GM19193 (cell line): Measurements from ENCODE around the gene LY9.

Experiments used
- POLR2A ChIP-seq: IDR thresholded peaks from 4 replicates; pipeline ENCODE4 v1.6.1; 2011; ENCODE audit not compliant: insufficient read depth, insufficient read length; ENCODE audit errors: extremely low read depth

Gene LY9

GRCh38 chr1:160838888-160839287 lies 42.9 kb downstream of the LY9 start:
- no peak for TF ChIP-seq POLR2A

DNA sequence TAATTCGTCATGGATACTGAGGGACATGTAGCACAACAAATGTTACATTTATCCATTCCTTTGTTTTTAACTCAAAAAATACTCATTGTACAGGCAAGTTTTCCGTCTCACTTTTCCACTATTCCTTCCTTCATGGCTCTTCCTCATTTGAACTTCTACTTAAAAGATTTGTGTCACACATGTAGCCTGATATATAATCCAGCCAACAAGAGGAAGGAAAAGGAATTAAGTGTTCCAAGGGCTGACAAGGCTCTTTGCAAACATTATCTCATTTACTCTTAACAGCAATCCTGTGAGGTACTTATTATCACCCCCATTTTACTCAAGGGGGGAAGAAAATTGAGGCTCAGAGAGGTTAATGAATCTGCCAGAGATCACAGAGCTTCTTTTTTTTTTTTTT lies 43.8 kb downstream of the LY9 start:
- TF ChIP-seq POLR2A: no peak

GRCh38 chr1:160841079-160841478 lies 45.1 kb downstream of the LY9 start:
- TF ChIP-seq POLR2A: no peak

DNA sequence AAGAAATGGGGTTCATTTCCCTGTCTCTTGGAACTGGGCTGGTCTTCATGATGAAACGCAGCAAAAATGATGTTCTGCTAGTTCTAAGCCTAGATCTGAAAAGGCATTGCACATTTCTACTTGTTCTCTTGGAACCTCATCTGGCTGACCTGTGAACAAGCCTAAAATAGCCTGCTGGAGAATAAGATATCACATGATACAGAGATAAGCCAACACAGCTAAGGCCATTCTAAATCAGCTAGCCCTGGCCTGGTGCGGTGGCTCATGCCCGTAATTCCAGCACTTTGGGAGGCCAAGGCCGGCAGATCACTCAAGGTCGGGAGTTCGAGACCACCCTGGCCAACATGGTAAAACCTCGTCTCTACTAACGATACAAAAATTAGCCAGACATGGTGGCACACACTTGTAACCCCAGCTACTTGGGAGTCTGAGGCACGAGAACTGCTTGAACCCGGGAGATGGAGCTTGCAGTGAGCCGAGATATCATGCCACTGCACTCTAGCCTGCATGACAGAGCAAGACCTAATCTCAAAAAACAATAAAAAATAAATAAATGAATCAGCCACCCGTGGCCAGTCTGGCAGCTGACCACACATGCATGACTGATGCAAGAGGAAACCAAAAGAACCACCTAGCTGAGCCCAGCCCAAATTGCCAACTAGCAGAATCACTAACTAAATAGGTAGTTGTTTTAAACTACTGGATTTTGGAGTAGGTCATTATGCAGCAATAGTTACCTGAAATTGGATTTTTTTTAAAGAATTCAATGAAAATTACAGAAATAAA lies 48.7 kb downstream of the LY9 start:
- no peak for TF ChIP-seq POLR2A

DNA sequence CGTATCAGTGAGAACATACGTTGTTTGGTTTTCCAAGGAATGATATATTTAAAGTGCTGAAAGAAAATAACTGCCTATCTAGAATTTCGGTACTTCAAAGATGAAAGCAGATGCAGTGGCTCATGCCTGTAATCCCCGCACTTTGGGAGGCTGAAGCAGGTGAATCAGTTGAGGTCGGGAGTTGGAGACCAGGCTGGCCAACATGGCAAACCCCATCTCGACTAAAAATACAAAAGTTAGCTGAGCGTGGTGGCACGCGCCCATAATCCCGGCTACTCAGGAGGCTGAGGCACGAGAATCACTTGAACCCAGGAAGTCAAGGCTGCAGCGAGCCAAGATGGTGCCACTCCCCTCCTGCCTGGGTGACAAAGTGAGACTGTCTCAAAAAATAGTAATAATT lies 50.3 kb downstream of the LY9 start:
- no peak for TF ChIP-seq POLR2A

DNA sequence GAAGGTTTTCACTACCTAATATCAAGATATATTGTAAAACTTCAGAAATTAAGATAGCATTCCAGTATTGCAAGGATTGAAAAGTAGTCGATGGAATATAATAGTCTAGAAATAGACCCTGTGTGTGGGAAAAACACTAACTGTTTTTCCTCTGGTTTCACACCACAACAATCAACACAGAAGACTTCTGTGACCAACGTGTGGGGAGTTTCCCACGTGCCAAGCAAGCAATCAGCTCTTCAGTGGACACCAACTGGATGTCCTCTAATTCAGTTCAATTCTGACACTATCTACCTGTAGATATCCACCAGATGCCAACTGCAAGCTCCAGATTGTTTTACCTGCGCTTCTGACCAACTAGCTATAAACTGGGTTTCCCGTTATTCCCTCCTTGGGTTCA lies 54.6 kb downstream of the LY9 start:
- TF ChIP-seq POLR2A: no peak

- no peak for TF ChIP-seq POLR2A
Measured at GRCh38 chr1:160850993-160851392, 55.0 kb downstream of the LY9 start.

GRCh38 chr1:160853014-160853413 lies 57.0 kb downstream of the LY9 start:
- no peak for TF ChIP-seq POLR2A

GRCh38 chr1:160853754-160854153 lies 57.8 kb downstream of the LY9 start:
- no peak for TF ChIP-seq POLR2A

- no peak for TF ChIP-seq POLR2A
Measured at GRCh38 chr1:160855181-160855981, 59.4 kb downstream of the LY9 start.

DNA sequence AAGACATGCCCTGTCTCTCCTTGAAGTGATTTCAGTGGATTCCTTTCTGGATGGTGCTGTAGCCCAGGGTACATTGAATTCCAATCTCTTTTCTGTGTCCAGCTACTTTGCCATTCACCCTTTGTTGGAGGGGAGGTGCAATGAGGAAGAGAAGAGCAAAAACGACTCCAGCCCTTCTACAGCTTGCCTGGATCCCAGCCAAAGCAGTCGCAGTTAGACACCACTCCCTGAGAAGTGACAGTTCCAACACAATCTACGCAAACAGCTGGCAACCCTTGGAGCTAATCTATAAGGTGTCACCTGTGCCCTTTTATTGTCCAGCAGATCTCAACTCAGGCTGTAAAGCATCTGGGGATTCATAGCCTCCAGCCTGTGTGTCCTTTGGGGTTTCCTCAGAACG lies 62.1 kb downstream of the LY9 start:
- no peak for TF ChIP-seq POLR2A

- TF ChIP-seq POLR2A: no peak
Measured at GRCh38 chr1:160858507-160858906, 62.5 kb downstream of the LY9 start.

- TF ChIP-seq POLR2A: no peak
Measured at GRCh38 chr1:160859166-160859565, 63.2 kb downstream of the LY9 start.

GRCh38 chr1:160860840-160861505 lies 65.0 kb downstream of the LY9 start:
- TF ChIP-seq POLR2A: no peak
